AG08395 (cell line): ENCODE measurements around the gene CBR3.

Experiments
- DNase-seq: peaks from one replicate; pipeline ENCODE4 v3.0.0; 2012; ENCODE audit warnings: mixed read lengths, low spot score

The CBR3 gene

DNA sequence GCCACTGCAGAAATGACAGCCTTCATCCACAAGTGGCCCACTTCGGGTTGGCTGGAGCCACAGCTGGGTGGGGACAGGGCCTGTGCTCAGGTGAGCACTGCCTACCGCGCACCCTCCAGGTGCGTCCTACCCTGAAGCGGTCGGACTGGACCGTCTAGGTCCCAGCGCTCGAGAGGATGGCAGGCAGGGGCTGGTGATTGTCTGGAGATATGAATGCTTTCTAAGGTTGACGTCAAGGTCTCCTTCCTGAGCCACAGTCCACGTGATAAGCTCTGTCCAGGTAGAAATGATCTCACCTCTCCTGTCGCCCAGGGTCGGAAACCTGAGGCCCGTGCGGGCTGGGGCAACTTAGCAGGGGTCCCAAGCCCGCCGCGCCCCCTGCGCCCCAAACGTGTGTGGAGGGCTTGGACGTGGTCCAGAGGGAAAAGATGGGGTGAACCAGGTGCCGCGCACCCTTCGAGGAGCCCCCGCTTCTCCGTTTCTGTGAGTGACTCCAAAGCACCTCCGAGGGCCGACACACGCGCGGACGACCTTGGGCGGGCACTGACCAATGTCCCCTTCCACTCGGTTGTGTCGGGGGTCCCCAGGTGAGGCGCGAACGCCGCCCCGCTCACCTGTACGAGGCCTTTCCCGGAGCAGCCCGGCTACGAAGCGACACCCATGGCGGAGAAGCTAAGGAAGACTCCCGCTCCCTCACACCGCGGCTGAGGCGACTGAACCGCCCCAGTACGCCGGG, 20.9 kb downstream of the CBR3 start:
- no peak for DNase-seq

DNA sequence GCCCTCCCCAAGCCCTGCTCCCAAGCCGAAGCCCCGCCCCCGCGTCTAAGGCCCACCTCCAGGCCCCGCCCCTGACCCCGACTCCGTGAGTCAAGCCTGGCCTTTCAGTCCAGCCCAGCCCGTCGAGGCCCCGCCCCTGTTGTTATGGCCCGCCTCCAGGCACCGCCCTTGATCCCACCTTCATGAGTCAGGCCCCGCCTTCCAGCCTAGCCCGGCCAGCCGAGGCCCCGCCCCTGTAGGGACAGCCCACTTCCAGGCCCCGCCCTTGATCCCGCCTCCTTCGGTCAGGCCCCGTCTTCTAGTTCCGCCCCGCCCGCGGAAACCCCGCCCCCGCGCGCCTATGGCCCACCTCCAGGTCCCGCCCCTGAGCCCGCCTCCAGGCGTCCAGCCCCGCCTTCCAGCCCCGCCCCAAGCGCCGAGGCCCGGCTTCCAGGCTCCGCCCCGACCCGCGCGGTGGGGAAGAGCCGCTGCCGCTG, 21.5 kb downstream of the CBR3 start:
- DNase-seq = peak; percentile 99

GRCh38 chr21:36156815-36157670, 22.2 kb downstream of the CBR3 start, which contains the start of gene DOP1B:
Gene DOP1B (plus strand): TSS chr21:36156824. CDS start chr21:36164734, 7,910 bp downstream.
- DNase-seq = no peak

GRCh38 chr21:36159356-36159921, 24.6 kb downstream of the CBR3 start:
- no peak for DNase-seq

DNA sequence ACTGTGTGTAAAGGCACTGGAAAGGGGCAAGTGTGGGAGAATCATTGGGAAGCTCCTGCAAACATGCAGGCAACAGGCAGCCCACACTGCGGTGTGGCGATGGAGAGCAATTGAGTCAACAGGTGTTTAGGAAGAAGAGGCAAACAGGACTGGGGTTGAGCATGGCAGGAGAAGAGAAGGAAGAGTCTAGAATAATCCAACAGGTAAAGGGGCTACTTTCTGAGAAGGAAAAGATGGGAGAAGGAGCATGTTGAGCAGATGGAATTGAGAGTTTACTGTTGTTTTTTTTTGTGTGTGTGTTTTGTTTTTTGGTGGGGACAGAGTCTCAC, 25.9 kb downstream of the CBR3 start:
- DNase-seq = no peak

DNA sequence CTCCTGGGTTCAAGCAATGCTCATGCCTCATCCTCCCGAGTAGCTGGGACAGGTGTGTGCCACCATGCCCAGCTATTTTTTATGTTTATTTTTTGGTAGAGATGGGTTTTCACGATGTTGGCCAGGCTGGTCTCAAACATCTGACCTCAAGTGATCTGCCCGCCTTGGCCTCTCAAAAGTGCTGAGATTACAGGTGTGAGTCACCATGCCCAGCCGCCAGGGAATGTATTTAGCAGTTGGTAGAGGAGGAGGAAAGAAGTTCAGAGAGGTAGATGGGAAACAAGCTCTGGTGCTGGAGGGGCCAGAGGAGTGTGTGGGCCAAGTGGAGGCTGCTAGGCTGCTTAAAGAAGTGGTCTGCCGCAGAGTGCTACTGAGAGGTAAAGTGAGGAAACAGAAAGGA, 27.8 kb downstream of the CBR3 start:
- DNase-seq = no peak

- DNase-seq = no peak
These were observed 29.2 kb downstream of the CBR3 start for GRCh38 chr21:36163750-36164741.

- DNase-seq = no peak
These were observed 30.5 kb downstream of the CBR3 start for GRCh38 chr21:36165356-36165755.

DNA sequence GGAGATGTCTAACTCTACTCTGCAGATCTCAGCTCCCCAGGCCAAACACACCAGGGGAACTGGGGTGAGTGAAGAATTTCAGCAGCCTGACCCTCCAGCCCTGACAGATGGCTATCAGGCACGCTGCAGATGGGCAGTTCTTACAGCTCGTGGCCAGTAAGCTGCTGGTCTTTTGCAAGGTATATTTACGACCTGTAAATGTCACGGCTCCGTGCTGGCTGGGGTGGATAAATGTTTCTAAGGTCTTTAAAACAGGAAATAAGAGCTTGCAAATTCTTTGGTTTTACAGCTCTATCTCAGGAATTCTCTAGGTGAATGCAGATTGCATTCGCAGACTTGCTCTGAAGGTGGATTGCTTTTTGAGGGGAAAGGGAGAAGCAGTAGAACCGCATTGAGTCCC, 31.8 kb downstream of the CBR3 start:
- no peak for DNase-seq

DNA sequence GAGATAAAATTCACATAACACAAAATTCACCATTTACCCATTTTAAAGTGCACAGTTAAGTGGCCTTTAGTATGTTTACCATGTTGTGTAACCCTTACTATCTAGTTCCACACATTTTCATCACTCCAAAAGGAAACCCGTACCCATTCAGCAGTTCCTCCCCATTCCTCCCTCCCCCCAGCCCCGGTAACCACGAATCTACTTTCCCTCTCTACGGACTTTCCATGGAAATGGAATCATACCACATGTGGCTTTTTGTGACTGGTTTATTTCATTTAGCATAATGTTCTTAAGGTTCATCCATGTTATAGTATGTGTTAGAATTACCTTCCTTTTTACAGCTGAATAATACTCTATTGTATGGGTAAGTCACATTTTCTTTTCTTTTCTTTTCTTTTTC, 32.7 kb downstream of the CBR3 start:
- no peak for DNase-seq

GRCh38 chr21:36169470-36170128, 34.7 kb downstream of the CBR3 start:
- no peak for DNase-seq

- no peak for DNase-seq
These were observed 35.9 kb downstream of the CBR3 start for GRCh38 chr21:36170823-36171222.

DNA sequence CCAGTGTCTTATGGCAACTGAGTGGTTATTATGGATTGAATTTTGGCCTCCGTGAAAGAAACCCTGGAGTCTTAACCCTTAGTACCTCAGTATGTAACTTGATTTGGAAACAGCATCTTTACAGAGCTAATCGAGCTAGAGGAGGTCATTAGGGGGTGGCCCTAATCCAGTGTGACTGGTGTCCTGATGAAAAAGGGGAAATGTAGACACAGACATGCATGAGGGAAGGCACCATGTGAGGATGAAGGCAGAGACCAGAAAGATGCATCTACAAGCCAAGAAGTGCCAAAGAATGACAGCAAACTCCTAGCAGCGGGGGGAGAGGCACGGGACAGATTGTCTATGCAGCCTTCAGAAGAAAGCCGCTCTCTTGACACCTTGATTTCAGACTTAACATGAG, 36.5 kb downstream of the CBR3 start:
- no peak for DNase-seq

GRCh38 chr21:36171741-36172331, 37.0 kb downstream of the CBR3 start:
- no peak for DNase-seq

DNA sequence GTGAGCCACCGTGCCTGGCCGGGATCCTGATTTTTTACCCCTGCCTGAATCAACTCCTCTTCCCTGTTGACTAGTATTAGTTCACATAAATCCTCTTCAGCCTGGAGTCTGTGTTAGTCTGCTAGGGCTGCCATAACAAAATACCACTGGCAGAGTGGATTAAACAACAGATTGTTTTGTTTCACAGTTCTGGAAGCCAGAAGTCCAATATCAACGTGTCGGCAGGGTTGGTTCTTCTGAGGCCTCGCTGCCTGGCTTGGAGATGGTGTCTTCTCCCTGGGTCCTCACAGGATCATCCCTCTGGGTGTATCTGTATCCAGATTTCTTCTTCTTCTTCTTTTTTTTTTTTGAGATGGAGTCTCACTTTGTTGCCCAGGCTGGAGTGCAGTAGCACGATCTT, 39.9 kb downstream of the CBR3 start:
- DNase-seq = no peak

DNA sequence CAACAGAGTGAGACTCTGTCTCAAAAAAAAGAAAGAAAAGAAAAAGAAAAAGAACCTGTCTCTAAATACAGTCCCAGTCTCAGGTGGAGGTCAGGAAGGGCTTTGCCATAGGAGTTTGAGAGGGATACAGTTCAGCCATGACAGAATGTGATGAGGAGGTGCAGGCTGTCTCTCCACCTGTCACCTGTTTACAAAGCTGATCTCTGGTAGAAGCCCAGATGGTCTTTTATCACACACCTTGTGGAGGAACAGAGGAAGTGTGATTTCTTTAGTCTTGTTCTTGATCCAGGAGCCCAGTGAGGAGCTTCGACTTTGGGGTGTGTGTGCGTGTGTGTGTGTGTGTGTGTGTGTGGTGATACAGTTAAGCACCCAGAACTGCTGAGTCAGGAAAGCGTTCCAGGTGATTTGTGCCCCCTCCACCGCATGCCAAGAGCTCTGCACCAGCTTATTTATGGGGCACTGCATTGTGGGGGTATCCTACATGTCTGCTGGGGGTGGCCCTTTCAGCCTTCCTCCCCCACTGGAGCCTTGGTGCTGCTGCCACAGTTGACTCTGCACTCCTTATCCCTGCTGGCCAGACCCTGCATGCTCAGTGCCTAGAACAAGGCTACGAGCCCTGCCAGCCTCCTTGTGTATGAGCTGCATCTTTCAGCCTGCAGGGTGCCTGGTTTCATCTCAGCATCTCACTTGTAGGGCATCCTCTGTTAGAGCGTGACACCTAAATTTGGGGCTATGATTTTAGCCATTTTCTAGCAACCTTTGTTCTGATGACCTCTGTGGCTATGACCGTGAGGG, 41.1 kb downstream of the CBR3 start:
- no peak for DNase-seq

DNA sequence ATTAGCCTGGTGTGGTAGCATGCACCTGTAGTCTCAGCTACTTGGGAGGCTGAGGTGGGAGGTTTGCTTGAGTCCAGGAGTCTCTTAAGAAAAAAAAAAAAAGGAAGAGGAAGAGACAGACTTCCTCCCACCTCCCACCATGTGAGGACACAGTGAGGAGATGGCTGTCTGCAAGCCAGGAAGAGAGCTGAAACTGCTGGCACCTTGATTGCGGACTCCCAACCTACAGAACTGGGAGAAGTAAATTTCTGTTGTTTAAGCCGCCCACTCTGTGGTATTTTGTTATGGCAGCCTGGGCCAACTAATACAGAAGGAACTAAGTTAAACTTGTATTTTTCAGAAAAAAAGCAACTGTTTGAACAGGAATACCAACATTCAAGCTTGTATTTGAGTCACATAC, 43.5 kb downstream of the CBR3 start:
- DNase-seq = no peak

DNA sequence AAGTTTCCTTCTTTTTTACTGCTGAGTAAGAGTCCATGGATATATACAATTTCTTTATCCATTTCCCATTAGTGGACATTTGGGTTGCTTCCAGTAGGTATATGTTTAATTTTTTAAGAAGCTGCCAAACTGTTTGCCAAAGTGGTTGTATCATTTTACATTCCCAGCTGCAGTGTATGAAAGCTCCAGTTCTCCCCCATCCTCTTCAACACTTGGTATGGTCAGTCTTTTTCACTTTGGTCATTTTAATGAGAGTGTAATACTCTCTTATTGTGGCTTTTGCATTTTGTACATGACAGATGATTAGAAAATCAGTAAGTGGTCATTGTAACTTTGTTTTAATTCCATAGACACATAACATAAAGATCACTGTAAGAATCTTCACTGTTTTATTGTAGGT, 44.3 kb downstream of the CBR3 start:
- no peak for DNase-seq

DNA sequence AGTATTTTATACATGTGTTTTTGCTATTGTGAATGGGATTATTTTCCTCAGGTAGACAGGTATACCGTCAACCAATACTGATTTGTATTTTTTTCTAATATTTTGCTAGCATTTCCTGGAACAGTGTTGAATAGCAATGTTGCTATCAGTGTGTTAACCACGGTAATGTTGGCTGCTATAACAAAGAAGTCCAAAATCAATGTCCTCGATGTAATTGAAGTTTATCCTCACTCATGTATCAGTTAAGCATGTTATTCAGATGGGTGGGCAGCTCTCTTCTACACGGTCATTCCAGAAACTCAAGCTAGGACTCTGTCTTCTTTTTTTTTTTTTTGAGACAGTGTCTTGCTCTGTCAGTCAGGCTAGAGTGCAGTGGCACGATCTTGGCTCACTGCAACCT, 46.1 kb downstream of the CBR3 start:
- no peak for DNase-seq
